MM.1S (cell line): Measurements from ENCODE around the gene GAREM1.
A peak's percentile ranks its signal among the peaks of the same experiment; 100 is the strongest.

Experiments used
- DNase-seq: peaks from one replicate; pipeline ENCODE4 v3.0.0-alpha.2; 2015
- H2AFZ ChIP-seq: fragments of 300-600 bp; sonication (generic); 2 replicates; pipeline ENCODE4 v1.6.0; 2016; ENCODE audit warnings: antibody characterized with exemption, low read length
- H3F3A ChIP-seq: fragments of 300-600 bp; sonication (generic); 2 replicates; pipeline ENCODE4 v1.6.1; 2016; ENCODE audit warnings: mild to moderate bottlenecking, antibody characterized with exemption, low read length, moderate library complexity, mixed read lengths; ENCODE audit not compliant: insufficient read depth
- H3K27ac ChIP-seq: fragments of 300-600 bp; sonication (generic); 2 replicates; pipeline ENCODE4 v1.5.1; 2016; ENCODE audit warnings: mild to moderate bottlenecking, low read length
- H3K27me3 ChIP-seq: fragments of 300-600 bp; sonication (generic); replicated peaks from 2 replicates; pipeline ENCODE4 v1.6.0; 2016; ENCODE audit warnings: low read length; ENCODE audit not compliant: insufficient read depth
- H3K36me3 ChIP-seq: fragments of 300-600 bp; sonication (generic); replicated peaks from 2 replicates; pipeline ENCODE4 v1.6.1; 2016; ENCODE audit warnings: mild to moderate bottlenecking, low read length, mixed read lengths; ENCODE audit not compliant: insufficient read depth
- H3K4me1 ChIP-seq: fragments of 300-600 bp; sonication (generic); 2 replicates; pipeline ENCODE4 v1.6.1; 2016; ENCODE audit warnings: low read length, mixed read lengths
- H3K4me2 ChIP-seq: fragments of 300-600 bp; sonication (generic); 2 replicates; pipeline ENCODE4 v1.6.0; 2016; ENCODE audit warnings: low read depth, low read length
- H3K4me3 ChIP-seq: fragments of 300-600 bp; sonication (generic); 2 replicates; pipeline ENCODE4 v1.5.1; 2016; ENCODE audit warnings: low read length, mixed read lengths
- H3K79me2 ChIP-seq: fragments of 300-600 bp; sonication (generic); 2 replicates; pipeline ENCODE4 v1.6.1; 2016; ENCODE audit warnings: mixed run types, low read length, mixed read lengths
- H3K9ac ChIP-seq: fragments of 300-600 bp; sonication (generic); 2 replicates; pipeline ENCODE4 v1.6.1; 2016; ENCODE audit warnings: low read length, mixed read lengths
- H3K9me2 ChIP-seq: fragments of 300-600 bp; sonication (generic); replicated peaks from 2 replicates; pipeline ENCODE4 v1.6.1; 2016; ENCODE audit warnings: mild to moderate bottlenecking, low read length, mixed read lengths; ENCODE audit not compliant: insufficient read depth
- H3K9me3 ChIP-seq: fragments of 300-600 bp; sonication (generic); replicated peaks from 2 replicates; pipeline ENCODE4 v1.6.1; 2016; ENCODE audit warnings: mild to moderate bottlenecking, low read length, mixed read lengths; ENCODE audit not compliant: insufficient read depth
- H4K20me1 ChIP-seq: fragments of 300-600 bp; sonication (generic); 2 replicates; pipeline ENCODE4 v1.6.1; 2016; ENCODE audit warnings: mild to moderate bottlenecking, low read length, moderate library complexity, mixed read lengths; ENCODE audit not compliant: insufficient read depth
- CTCF ChIP-seq: fragments of 300-600 bp; sonication (generic); IDR thresholded peaks from 2 replicates; pipeline ENCODE4 v1.5.1; 2016; ENCODE audit warnings: antibody characterized with exemption, low read length, mixed read lengths
- EZH2 ChIP-seq: fragments of 300-600 bp; sonication (generic); optimal IDR thresholded peaks from 2 replicates; pipeline ENCODE3; 2017; ENCODE audit warnings: low read depth, mild to moderate bottlenecking, antibody characterized with exemption, low read length, mixed read lengths
- EZH2phosphoT487 ChIP-seq: fragments of 300-600 bp; sonication (generic); IDR thresholded peaks from 2 replicates; pipeline ENCODE4 v1.6.1; 2018; ENCODE audit warnings: antibody characterized with exemption, low read length

The GAREM1 gene

GRCh38 chr18:32259553-32259952 lies 211.1 kb downstream of the GAREM1 start:
- Histone ChIP-seq H3K27me3 (no peaks in the 10 kb centered on the region), H3K9me3 (no peaks in the 10 kb centered on the region), H3K4me2 (no peak overlapping the region), H3K36me3 (no peaks in the 10 kb centered on the region), H3K79me2 (no peaks in the 10 kb centered on the region), H4K20me1 (no peaks in the 10 kb centered on the region), H3K4me3 (no peak overlapping the region), H3K4me1 (no peaks in the 10 kb centered on the region), H3F3A (no peaks in the 10 kb centered on the region), H3K9me2 (no peaks in the 10 kb centered on the region), H3K9ac (no peak overlapping the region), H3K27ac (no peak overlapping the region), H2AFZ (no peak overlapping the region)
- no peak for DNase-seq
- TF ChIP-seq EZH2phosphoT487 (no peak), EZH2 (no peak)

GRCh38 chr18:32258558-32259204 lies 212.0 kb downstream of the GAREM1 start:
- no peak overlapping the region; the same call in 1 of the 2 replicates for H3K4me3 ChIP-seq
- no peaks in the 10 kb centered on the region for H3K9me3 ChIP-seq
- H3K9me2 ChIP-seq = no peaks in the 10 kb centered on the region
- H3K79me2 ChIP-seq = no peaks in the 10 kb centered on the region
- peak overlapping the region; percentile 31; the same call in 1 of the 2 replicates for H3K4me2 ChIP-seq
- no peak overlapping the region for H3K9ac ChIP-seq
- H3K36me3 ChIP-seq = no peaks in the 10 kb centered on the region
- H3K27ac ChIP-seq = no peak overlapping the region
- no peak for DNase-seq
- H3K27me3 ChIP-seq = no peaks in the 10 kb centered on the region
- H3K4me1 ChIP-seq = no peaks in the 10 kb centered on the region
- no peak overlapping the region for H2AFZ ChIP-seq
- H3F3A ChIP-seq = no peaks in the 10 kb centered on the region
- H4K20me1 ChIP-seq = no peaks in the 10 kb centered on the region
- TF ChIP-seq EZH2 (no peak), EZH2phosphoT487 (no peak), CTCF (no peak)

GRCh38 chr18:32258148-32258547 lies 212.5 kb downstream of the GAREM1 start:
- Histone ChIP-seq H4K20me1 (no peaks in the 10 kb centered on the region), H3K4me2 (no peak overlapping the region), H3K79me2 (no peaks in the 10 kb centered on the region), H3K27me3 (no peaks in the 10 kb centered on the region), H3K36me3 (no peaks in the 10 kb centered on the region), H3K4me3 (no peak overlapping the region), H3K27ac (no peak overlapping the region), H3F3A (no peaks in the 10 kb centered on the region), H3K4me1 (no peaks in the 10 kb centered on the region), H3K9me3 (no peaks in the 10 kb centered on the region), H3K9ac (no peak overlapping the region), H2AFZ (no peak overlapping the region), H3K9me2 (no peaks in the 10 kb centered on the region)
- no peak for TF ChIP-seq CTCF
- TF ChIP-seq EZH2phosphoT487 = no peak
- TF ChIP-seq EZH2 = no peak
- no peak for DNase-seq

GRCh38 chr18:32257084-32257785 lies 213.4 kb downstream of the GAREM1 start:
- no peaks in the 10 kb centered on the region for H4K20me1 ChIP-seq
- no peaks in the 10 kb centered on the region for H3K9me3 ChIP-seq
- no peaks in the 10 kb centered on the region for H3K79me2 ChIP-seq
- no peaks in the 10 kb centered on the region for H3K36me3 ChIP-seq
- H3K9ac ChIP-seq = no peak overlapping the region
- H3K27me3 ChIP-seq = no peaks in the 10 kb centered on the region
- no peaks in the 10 kb centered on the region for H3K9me2 ChIP-seq
- H3K27ac ChIP-seq = no peak overlapping the region
- TF ChIP-seq EZH2phosphoT487 (no peak), CTCF (no peak), EZH2 (no peak)
- no peak overlapping the region for H3K4me2 ChIP-seq
- no peak for DNase-seq
- no peak overlapping the region for H2AFZ ChIP-seq
- H3K4me3 ChIP-seq = no peak overlapping the region
- H3F3A ChIP-seq = no peaks in the 10 kb centered on the region
- no peaks in the 10 kb centered on the region for H3K4me1 ChIP-seq
